Loucy (cell line): ENCODE results near the gene ADGRB3.

Source experiments
- H2AFZ ChIP-seq: fragments of 200-600 bp; sonication (generic); 2 replicates; pipeline ENCODE4 v1.6.0; 2016; ENCODE audit warnings: antibody characterized with exemption, mild to moderate bottlenecking, low read length, moderate library complexity
- H3F3A ChIP-seq: fragments of 200-600 bp; 2 replicates; pipeline ENCODE4 v1.6.0; 2016; ENCODE audit warnings: antibody characterized with exemption, low read depth, mild to moderate bottlenecking
- H3K27me3 ChIP-seq: fragments of 200-600 bp; sonication (generic); 2 replicates; pipeline ENCODE4 v1.6.1; 2014; ENCODE audit warnings: low read length, mild to moderate bottlenecking; ENCODE audit not compliant: insufficient read depth, poor library complexity, severe bottlenecking
- H3K36me3 ChIP-seq: fragments of 200-600 bp; sonication (generic); 2 replicates; pipeline ENCODE4 v1.6.1; 2016; ENCODE audit warnings: low read length; ENCODE audit not compliant: insufficient read depth
- H3K4me1 ChIP-seq: fragments of 200-600 bp; sonication (generic); 2 replicates; pipeline ENCODE4 v1.5.1; 2014; ENCODE audit warnings: low read length, mild to moderate bottlenecking; ENCODE audit not compliant: insufficient read depth, poor library complexity, severe bottlenecking
- H3K4me2 ChIP-seq: fragments of 200-600 bp; sonication (generic); 2 replicates; pipeline ENCODE4 v1.6.0; 2014; ENCODE audit warnings: antibody characterized with exemption, low read length, low read depth, mild to moderate bottlenecking; ENCODE audit not compliant: poor library complexity, severe bottlenecking
- H3K4me3 ChIP-seq: fragments of 200-600 bp; sonication (generic); 2 replicates; pipeline ENCODE4 v1.5.1; 2014; ENCODE audit warnings: low read length, mild to moderate bottlenecking, mixed read lengths; ENCODE audit not compliant: poor library complexity, severe bottlenecking
- H3K79me2 ChIP-seq: fragments of 200-600 bp; sonication (generic); 2 replicates; pipeline ENCODE4 v1.6.1; 2014; ENCODE audit warnings: low read length; ENCODE audit not compliant: insufficient read depth
- H3K9ac ChIP-seq: fragments of 200-600 bp; sonication (generic); 2 replicates; pipeline ENCODE4 v1.6.0; 2014; ENCODE audit warnings: mild to moderate bottlenecking, low read depth, low read length, moderate library complexity; ENCODE audit not compliant: poor library complexity, severe bottlenecking
- H3K9me2 ChIP-seq: fragments of 200-600 bp; sonication (generic); replicated peaks from 2 replicates; pipeline ENCODE4 v1.6.1; 2016; ENCODE audit warnings: low read depth, low read length, mixed read lengths
- H3K9me3 ChIP-seq: fragments of 200-600 bp; sonication (generic); 2 replicates; pipeline ENCODE4 v1.6.1; 2014; ENCODE audit warnings: mild to moderate bottlenecking, antibody characterized with exemption, low read length, low read depth; ENCODE audit not compliant: insufficient read depth
- H4K20me1 ChIP-seq: fragments of 200-600 bp; sonication (generic); 2 replicates; pipeline ENCODE4 v1.6.0; 2014; ENCODE audit warnings: antibody characterized with exemption, low read length, mild to moderate bottlenecking; ENCODE audit not compliant: insufficient read depth, poor library complexity, severe bottlenecking
- CTCF ChIP-seq: fragments of 200-600 bp; sonication (generic); conservative IDR thresholded peaks from 2 replicates; pipeline ENCODE4 v1.5.1; 2014; ENCODE audit warnings: mild to moderate bottlenecking, antibody characterized with exemption, low read length
- EZH2phosphoT487 ChIP-seq: fragments of 200-600 bp; IDR thresholded peaks from 2 replicates; pipeline ENCODE4 v1.6.1; 2018; ENCODE audit warnings: antibody characterized with exemption, mild to moderate bottlenecking, moderate library complexity, borderline replicate concordance

ADGRB3 gene

DNA sequence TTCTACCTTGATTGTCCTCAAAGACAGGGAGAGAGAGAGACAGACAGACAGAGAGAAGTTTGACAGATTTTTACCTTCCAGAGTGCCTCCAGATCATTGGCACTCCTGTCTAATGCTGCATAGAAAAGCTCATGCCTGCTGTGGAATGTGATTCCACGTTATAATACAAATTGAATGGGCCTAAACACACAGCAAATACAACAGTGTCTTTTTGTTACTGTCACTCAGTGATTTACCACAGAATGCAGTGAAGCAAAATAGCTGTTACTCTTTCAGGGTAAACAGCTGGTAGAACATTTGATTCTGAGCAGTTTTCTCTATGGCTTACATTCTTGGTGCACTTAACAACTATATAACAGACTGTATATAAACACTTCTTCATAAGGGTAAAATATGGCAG is 603.0 kb downstream of the ADGRB3 start:
- Histone ChIP-seq H3K9me2 (no peaks in the 10 kb centered on the region), H3K9ac (no peak overlapping the region), H3K4me1 (no peaks in the 10 kb centered on the region), H3K36me3 (no peaks in the 10 kb centered on the region), H3K4me3 (no peak overlapping the region), H3F3A (no peaks in the 10 kb centered on the region), H2AFZ (no peak overlapping the region), H3K9me3 (no peaks in the 10 kb centered on the region), H3K4me2 (no peak overlapping the region), H3K79me2 (no peaks in the 10 kb centered on the region), H4K20me1 (no peaks in the 10 kb centered on the region), H3K27me3 (no peaks in the 10 kb centered on the region)
- TF ChIP-seq CTCF (no peak), EZH2phosphoT487 (no peak)

- no peaks in the 10 kb centered on the region for H4K20me1 ChIP-seq
These were observed 611.9 kb downstream of the ADGRB3 start for GRCh38 chr6:69246983-69247382.

DNA sequence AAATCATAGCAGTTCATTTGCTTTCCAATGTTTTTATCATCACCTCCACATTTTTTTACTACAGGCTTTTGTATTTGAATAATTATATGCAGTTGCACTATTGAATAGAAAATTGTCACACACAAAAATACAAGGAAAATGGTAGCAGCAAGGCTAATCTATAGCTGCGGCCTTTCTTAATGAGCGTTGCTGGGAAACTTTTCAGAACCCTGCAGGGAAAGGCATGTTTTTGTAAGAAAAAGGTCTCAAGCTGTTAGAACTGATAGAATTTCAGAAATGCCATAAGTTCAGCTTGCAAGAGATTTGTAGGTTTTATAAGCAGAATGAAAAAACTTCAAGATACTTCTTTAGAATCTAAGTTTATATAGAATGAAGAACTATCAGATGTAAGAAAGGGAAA is 625.9 kb downstream of the ADGRB3 start:
- H3K27me3 ChIP-seq: no peaks in the 10 kb centered on the region
- no peaks in the 10 kb centered on the region for H3K9me2 ChIP-seq
- H3K4me3 ChIP-seq: no peak overlapping the region
- H2AFZ ChIP-seq: no peak overlapping the region
- H3K9ac ChIP-seq: no peak overlapping the region
- TF ChIP-seq CTCF (no peak), EZH2phosphoT487 (no peak)
- no peaks in the 10 kb centered on the region for H4K20me1 ChIP-seq
- H3F3A ChIP-seq: no peaks in the 10 kb centered on the region
- no peaks in the 10 kb centered on the region for H3K4me1 ChIP-seq
- no peaks in the 10 kb centered on the region for H3K79me2 ChIP-seq
- H3K9me3 ChIP-seq: no peaks in the 10 kb centered on the region
- H3K4me2 ChIP-seq: no peak overlapping the region
- H3K36me3 ChIP-seq: no peaks in the 10 kb centered on the region

More at GRCh38 chr6:69246983-69247382, 611.9 kb downstream of the ADGRB3 start:
- Histone ChIP-seq H3K9me3 (no peaks in the 10 kb centered on the region), H3K9ac (no peak overlapping the region), H3K4me1 (no peaks in the 10 kb centered on the region), H2AFZ (no peak overlapping the region), H3K4me3 (no peak overlapping the region), H3K36me3 (no peaks in the 10 kb centered on the region), H3K9me2 (no peaks in the 10 kb centered on the region), H3K27me3 (no peaks in the 10 kb centered on the region), H3K4me2 (no peak overlapping the region), H3F3A (no peaks in the 10 kb centered on the region), H3K79me2 (no peaks in the 10 kb centered on the region)
- TF ChIP-seq EZH2phosphoT487 (no peak), CTCF (no peak)
